Measurements from ENCODE around the gene FAHD2B.

- TF ChIP-seq, protein P1, sequence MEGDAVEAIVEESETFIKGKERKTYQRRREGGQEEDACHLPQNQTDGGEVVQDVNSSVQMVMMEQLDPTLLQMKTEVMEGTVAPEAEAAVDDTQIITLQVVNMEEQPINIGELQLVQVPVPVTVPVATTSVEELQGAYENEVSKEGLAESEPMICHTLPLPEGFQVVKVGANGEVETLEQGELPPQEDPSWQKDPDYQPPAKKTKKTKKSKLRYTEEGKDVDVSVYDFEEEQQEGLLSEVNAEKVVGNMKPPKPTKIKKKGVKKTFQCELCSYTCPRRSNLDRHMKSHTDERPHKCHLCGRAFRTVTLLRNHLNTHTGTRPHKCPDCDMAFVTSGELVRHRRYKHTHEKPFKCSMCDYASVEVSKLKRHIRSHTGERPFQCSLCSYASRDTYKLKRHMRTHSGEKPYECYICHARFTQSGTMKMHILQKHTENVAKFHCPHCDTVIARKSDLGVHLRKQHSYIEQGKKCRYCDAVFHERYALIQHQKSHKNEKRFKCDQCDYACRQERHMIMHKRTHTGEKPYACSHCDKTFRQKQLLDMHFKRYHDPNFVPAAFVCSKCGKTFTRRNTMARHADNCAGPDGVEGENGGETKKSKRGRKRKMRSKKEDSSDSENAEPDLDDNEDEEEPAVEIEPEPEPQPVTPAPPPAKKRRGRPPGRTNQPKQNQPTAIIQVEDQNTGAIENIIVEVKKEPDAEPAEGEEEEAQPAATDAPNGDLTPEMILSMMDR (conservative IDR thresholded peaks at IDR 0.05; ENCODE audit: low read depth in 2 of 2): no peak
- TF ChIP-seq EZH2 (IDR thresholded peaks at IDR 0.05; ENCODE audit: low read depth, unreplicated experiment) (no peak), ZNF331 (CRISPR knock-in tag; IDR thresholded peaks at IDR 0.05; ENCODE audit: low read depth) (no peak), ETS1 (IDR thresholded peaks at IDR 0.05) (no peak), POLR2AphosphoS5 (IDR thresholded peaks at IDR 0.05; ENCODE audit: low read depth) (no peak), CREB1 (CRISPR knock-in tag; IDR thresholded peaks at IDR 0.05; ENCODE audit: low read depth) (no peak), JUNB (IDR thresholded peaks at IDR 0.05; ENCODE audit: unreplicated experiment) (no peak), EZH2phosphoT487 (IDR thresholded peaks at IDR 0.05; ENCODE audit: unreplicated experiment) (no peak), ZNF114 (CRISPR knock-in tag; IDR thresholded peaks at IDR 0.05) (no peak), NANOG (IDR thresholded peaks at IDR 0.05; ENCODE audit: borderline replicate concordance) (no peak)
- TF ChIP-seq, protein P2, sequence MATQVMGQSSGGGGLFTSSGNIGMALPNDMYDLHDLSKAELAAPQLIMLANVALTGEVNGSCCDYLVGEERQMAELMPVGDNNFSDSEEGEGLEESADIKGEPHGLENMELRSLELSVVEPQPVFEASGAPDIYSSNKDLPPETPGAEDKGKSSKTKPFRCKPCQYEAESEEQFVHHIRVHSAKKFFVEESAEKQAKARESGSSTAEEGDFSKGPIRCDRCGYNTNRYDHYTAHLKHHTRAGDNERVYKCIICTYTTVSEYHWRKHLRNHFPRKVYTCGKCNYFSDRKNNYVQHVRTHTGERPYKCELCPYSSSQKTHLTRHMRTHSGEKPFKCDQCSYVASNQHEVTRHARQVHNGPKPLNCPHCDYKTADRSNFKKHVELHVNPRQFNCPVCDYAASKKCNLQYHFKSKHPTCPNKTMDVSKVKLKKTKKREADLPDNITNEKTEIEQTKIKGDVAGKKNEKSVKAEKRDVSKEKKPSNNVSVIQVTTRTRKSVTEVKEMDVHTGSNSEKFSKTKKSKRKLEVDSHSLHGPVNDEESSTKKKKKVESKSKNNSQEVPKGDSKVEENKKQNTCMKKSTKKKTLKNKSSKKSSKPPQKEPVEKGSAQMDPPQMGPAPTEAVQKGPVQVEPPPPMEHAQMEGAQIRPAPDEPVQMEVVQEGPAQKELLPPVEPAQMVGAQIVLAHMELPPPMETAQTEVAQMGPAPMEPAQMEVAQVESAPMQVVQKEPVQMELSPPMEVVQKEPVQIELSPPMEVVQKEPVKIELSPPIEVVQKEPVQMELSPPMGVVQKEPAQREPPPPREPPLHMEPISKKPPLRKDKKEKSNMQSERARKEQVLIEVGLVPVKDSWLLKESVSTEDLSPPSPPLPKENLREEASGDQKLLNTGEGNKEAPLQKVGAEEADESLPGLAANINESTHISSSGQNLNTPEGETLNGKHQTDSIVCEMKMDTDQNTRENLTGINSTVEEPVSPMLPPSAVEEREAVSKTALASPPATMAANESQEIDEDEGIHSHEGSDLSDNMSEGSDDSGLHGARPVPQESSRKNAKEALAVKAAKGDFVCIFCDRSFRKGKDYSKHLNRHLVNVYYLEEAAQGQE (IDR thresholded peaks at IDR 0.05; ENCODE audit: unreplicated experiment): no peak
- TF ChIP-seq, protein P3, sequence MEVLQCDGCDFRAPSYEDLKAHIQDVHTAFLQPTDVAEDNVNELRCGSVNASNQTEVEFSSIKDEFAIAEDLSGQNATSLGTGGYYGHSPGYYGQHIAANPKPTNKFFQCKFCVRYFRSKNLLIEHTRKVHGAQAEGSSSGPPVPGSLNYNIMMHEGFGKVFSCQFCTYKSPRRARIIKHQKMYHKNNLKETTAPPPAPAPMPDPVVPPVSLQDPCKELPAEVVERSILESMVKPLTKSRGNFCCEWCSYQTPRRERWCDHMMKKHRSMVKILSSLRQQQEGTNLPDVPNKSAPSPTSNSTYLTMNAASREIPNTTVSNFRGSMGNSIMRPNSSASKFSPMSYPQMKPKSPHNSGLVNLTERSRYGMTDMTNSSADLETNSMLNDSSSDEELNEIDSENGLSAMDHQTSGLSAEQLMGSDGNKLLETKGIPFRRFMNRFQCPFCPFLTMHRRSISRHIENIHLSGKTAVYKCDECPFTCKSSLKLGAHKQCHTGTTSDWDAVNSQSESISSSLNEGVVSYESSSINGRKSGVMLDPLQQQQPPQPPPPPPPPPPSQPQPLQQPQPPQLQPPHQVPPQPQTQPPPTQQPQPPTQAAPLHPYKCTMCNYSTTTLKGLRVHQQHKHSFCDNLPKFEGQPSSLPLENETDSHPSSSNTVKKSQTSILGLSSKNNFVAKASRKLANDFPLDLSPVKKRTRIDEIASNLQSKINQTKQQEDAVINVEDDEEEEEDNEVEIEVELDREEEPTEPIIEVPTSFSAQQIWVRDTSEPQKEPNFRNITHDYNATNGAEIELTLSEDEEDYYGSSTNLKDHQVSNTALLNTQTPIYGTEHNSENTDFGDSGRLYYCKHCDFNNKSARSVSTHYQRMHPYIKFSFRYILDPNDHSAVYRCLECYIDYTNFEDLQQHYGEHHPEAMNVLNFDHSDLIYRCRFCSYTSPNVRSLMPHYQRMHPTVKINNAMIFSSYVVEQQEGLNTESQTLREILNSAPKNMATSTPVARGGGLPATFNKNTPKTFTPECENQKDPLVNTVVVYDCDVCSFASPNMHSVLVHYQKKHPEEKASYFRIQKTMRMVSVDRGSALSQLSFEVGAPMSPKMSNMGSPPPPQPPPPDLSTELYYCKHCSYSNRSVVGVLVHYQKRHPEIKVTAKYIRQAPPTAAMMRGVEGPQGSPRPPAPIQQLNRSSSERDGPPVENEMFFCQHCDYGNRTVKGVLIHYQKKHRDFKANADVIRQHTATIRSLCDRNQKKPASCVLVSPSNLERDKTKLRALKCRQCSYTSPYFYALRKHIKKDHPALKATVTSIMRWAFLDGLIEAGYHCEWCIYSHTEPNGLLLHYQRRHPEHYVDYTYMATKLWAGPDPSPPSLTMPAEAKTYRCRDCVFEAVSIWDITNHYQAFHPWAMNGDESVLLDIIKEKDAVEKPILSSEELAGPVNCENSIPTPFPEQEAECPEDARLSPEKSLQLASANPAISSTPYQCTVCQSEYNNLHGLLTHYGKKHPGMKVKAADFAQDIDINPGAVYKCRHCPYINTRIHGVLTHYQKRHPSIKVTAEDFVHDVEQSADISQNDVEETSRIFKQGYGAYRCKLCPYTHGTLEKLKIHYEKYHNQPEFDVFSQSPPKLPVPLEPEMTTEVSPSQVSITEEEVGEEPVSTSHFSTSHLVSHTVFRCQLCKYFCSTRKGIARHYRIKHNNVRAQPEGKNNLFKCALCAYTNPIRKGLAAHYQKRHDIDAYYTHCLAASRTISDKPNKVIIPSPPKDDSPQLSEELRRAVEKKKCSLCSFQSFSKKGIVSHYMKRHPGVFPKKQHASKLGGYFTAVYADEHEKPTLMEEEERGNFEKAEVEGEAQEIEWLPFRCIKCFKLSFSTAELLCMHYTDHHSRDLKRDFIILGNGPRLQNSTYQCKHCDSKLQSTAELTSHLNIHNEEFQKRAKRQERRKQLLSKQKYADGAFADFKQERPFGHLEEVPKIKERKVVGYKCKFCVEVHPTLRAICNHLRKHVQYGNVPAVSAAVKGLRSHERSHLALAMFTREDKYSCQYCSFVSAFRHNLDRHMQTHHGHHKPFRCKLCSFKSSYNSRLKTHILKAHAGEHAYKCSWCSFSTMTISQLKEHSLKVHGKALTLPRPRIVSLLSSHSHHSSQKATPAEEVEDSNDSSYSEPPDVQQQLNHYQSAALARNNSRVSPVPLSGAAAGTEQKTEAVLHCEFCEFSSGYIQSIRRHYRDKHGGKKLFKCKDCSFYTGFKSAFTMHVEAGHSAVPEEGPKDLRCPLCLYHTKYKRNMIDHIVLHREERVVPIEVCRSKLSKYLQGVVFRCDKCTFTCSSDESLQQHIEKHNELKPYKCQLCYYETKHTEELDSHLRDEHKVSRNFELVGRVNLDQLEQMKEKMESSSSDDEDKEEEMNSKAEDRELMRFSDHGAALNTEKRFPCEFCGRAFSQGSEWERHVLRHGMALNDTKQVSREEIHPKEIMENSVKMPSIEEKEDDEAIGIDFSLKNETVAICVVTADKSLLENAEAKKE (CRISPR knock-in tag; IDR thresholded peaks at IDR 0.05): no peak
Measured at GRCh38 chr2:97095661-97096060, 979 bp upstream of the FAHD2B start.

All from GM23338 (cell line).